NCI-H82 treated with DMSO at 0.1 percent for 48 hours (cell line): ENCODE measurements around the gene NDUFB1.

ENCODE experiments used
- DNase-seq: peaks from one replicate; lab custom pipeline; 2025; ENCODE audit not compliant: unreplicated experiment; lab: John Stamatoyannopoulos, UW

The NDUFB1 gene

DNA sequence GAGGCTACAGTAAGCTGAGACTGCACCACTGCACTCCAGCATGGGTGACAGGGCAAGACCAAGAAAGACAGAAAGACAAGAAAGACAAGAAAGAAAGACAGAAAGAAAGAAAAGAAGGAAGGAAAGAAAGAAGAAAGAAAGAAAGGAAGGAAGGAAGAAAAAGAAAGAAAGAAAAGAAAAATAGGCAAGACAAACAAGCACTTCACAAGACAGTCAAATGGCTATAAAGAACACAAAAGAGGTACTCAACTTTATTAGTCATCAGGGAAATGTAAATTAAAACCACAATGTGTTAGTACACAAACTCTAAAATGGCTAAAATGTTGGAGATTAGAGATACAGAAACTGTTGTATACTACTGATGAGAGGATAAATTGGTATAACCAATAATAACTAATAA lies 21.7 kb downstream of the NDUFB1 start:
- no peak for DNase-seq

DNA sequence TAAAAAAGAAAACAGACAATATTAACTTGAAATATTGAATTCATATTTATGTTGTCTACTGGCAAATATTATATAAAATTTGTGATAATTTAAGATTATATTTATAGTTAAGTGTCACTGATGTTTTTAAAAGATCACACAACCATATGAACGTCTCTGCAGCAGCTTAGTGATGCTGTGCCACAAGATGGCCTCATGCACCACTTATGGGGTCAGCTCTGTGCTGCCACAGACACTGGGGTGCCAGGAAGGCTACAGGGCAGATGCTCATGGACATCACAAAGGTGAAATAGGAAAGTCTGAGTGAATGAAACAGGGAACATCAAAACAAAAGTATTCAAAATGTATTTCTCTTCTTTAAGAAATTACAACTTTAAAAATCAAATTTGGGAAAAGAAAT lies 28.2 kb downstream of the NDUFB1 start:
- DNase-seq, result no peak

DNA sequence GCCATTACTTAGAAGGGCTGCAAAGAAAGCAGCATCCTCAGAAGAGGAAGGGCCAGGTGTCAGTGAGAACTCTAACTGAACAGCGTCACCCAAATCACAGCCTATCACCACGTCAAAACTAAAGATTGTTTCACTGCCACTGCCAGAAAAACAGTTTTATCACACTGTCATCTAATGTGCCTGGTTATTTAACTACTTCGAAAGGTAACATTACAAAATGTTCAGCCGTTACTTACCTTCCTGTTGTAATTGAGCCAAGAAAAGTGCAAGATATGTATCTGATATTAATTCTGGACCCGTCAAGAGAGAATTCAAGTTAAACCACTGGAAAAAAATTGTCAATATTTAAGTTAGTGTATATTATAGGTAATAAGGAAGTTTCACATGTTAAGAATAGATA lies 33.0 kb downstream of the NDUFB1 start:
- DNase-seq, result no peak

DNA sequence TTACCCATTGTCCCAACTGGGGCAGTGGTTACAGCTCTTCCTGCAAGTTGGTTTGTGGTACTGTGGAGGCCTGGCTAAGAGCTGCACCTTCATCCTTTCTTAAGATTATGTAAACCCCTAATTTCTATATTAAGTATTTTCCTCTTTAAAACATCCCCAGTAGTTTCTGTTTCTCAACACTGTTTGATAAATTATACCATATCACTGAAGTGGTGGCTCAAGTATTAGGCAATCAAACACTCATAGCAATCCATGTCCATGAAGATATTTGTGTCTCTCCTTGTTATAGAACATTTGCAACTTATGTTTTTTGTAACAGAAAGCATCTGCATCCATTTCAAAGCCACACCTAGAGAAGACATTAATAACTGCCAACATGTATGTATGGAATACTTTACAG lies 47.0 kb downstream of the NDUFB1 start:
- DNase-seq, result no peak
